Measurements from ENCODE around the gene AADACL2. TPM values are rescaled to one million over a fixed set of nuclear protein-coding genes. Genes with fewer than 3 reads are reported as not detected.

Gene AADACL2
- total and polyA plus RNA-seq, 9 of the 15 experiments (the other 6 are each of a cell fraction or from before 2014, with no cell fraction given) = not detected

DNA sequence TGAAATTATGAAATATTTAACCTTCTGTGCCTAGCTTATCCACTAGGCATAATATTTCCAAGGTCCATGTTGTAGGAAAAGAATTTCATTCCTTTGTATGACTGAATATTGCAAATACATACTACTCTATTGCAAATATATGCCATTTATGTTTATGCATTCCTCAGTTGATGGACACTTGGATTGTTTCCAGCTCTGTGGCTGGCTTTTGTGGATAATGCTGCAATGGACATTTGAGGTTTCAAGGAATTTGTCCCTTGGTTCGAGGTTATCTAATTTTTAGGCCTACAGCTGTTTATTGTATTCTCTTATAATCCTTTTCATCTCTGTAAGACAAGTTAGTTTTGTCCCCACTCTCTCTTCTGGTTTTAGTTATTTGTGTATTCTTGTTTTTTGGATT is 7.7 kb upstream of the AADACL2 start (continued):
- TF ChIP-seq ADNP (tag; IDR thresholded peaks at IDR 0.05) (peak; percentile 71), CHD1 (IDR thresholded peaks at IDR 0.05; ENCODE audit: low read length) (no peak), HMG20A (CRISPR knock-in tag; conservative IDR thresholded peaks at IDR 0.05) (no peak), ZBED1 (IDR thresholded peaks at IDR 0.05) (no peak), PHF20 (IDR thresholded peaks at IDR 0.05; ENCODE audit: partially characterized antibody) (no peak), BRD9 (IDR thresholded peaks at IDR 0.05; ENCODE audit: low read depth, partially characterized antibody) (peak; percentile 49), WHSC1 (IDR thresholded peaks at IDR 0.05; ENCODE audit: low read length) (no peak), ELF1 (tag; IDR thresholded peaks at IDR 0.05) (no peak), CEBPG (CRISPR knock-in tag; IDR thresholded peaks at IDR 0.05) (peak; percentile 16; the same call in 1 of the 2 replicates), CEBPG (tag; conservative IDR thresholded peaks at IDR 0.05 in 1 of 2, IDR thresholded peaks at IDR 0.05 in 1 of 2) (peak; percentile 31 to 53; a peak in 3 of 4 replicates)
- TF ChIP-seq, protein P1, sequence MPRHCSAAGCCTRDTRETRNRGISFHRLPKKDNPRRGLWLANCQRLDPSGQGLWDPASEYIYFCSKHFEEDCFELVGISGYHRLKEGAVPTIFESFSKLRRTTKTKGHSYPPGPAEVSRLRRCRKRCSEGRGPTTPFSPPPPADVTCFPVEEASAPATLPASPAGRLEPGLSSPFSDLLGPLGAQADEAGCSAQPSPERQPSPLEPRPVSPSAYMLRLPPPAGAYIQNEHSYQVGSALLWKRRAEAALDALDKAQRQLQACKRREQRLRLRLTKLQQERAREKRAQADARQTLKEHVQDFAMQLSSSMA (CRISPR knock-in tag; IDR thresholded peaks at IDR 0.05) = no peak
- TF ChIP-seq, protein P2, sequence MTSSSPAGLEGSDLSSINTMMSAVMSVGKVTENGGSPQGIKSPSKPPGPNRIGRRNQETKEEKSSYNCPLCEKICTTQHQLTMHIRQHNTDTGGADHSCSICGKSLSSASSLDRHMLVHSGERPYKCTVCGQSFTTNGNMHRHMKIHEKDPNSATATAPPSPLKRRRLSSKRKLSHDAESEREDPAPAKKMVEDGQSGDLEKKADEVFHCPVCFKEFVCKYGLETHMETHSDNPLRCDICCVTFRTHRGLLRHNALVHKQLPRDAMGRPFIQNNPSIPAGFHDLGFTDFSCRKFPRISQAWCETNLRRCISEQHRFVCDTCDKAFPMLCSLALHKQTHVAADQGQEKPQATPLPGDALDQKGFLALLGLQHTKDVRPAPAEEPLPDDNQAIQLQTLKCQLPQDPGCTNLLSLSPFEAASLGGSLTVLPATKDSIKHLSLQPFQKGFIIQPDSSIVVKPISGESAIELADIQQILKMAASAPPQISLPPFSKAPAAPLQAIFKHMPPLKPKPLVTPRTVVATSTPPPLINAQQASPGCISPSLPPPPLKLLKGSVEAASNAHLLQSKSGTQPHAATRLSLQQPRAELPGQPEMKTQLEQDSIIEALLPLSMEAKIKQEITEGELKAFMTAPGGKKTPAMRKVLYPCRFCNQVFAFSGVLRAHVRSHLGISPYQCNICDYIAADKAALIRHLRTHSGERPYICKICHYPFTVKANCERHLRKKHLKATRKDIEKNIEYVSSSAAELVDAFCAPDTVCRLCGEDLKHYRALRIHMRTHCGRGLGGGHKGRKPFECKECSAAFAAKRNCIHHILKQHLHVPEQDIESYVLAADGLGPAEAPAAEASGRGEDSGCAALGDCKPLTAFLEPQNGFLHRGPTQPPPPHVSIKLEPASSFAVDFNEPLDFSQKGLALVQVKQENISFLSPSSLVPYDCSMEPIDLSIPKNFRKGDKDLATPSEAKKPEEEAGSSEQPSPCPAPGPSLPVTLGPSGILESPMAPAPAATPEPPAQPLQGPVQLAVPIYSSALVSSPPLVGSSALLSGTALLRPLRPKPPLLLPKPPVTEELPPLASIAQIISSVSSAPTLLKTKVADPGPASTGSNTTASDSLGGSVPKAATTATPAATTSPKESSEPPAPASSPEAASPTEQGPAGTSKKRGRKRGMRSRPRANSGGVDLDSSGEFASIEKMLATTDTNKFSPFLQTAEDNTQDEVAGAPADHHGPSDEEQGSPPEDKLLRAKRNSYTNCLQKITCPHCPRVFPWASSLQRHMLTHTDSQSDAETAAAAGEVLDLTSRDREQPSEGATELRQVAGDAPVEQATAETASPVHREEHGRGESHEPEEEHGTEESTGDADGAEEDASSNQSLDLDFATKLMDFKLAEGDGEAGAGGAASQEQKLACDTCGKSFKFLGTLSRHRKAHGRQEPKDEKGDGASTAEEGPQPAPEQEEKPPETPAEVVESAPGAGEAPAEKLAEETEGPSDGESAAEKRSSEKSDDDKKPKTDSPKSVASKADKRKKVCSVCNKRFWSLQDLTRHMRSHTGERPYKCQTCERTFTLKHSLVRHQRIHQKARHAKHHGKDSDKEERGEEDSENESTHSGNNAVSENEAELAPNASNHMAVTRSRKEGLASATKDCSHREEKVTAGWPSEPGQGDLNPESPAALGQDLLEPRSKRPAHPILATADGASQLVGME (CRISPR knock-in tag; IDR thresholded peaks at IDR 0.05) = no peak
- TF ChIP-seq, protein P3, sequence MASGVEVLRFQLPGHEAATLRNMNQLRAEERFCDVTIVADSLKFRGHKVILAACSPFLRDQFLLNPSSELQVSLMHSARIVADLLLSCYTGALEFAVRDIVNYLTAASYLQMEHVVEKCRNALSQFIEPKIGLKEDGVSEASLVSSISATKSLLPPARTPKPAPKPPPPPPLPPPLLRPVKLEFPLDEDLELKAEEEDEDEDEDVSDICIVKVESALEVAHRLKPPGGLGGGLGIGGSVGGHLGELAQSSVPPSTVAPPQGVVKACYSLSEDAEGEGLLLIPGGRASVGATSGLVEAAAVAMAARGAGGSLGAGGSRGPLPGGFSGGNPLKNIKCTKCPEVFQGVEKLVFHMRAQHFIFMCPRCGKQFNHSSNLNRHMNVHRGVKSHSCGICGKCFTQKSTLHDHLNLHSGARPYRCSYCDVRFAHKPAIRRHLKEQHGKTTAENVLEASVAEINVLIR (CRISPR knock-in tag; IDR thresholded peaks at IDR 0.05) = no peak
- TF ChIP-seq, protein P4, sequence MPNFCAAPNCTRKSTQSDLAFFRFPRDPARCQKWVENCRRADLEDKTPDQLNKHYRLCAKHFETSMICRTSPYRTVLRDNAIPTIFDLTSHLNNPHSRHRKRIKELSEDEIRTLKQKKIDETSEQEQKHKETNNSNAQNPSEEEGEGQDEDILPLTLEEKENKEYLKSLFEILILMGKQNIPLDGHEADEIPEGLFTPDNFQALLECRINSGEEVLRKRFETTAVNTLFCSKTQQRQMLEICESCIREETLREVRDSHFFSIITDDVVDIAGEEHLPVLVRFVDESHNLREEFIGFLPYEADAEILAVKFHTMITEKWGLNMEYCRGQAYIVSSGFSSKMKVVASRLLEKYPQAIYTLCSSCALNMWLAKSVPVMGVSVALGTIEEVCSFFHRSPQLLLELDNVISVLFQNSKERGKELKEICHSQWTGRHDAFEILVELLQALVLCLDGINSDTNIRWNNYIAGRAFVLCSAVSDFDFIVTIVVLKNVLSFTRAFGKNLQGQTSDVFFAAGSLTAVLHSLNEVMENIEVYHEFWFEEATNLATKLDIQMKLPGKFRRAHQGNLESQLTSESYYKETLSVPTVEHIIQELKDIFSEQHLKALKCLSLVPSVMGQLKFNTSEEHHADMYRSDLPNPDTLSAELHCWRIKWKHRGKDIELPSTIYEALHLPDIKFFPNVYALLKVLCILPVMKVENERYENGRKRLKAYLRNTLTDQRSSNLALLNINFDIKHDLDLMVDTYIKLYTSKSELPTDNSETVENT (CRISPR knock-in tag; IDR thresholded peaks at IDR 0.05) = no peak
- TF ChIP-seq, protein P5, sequence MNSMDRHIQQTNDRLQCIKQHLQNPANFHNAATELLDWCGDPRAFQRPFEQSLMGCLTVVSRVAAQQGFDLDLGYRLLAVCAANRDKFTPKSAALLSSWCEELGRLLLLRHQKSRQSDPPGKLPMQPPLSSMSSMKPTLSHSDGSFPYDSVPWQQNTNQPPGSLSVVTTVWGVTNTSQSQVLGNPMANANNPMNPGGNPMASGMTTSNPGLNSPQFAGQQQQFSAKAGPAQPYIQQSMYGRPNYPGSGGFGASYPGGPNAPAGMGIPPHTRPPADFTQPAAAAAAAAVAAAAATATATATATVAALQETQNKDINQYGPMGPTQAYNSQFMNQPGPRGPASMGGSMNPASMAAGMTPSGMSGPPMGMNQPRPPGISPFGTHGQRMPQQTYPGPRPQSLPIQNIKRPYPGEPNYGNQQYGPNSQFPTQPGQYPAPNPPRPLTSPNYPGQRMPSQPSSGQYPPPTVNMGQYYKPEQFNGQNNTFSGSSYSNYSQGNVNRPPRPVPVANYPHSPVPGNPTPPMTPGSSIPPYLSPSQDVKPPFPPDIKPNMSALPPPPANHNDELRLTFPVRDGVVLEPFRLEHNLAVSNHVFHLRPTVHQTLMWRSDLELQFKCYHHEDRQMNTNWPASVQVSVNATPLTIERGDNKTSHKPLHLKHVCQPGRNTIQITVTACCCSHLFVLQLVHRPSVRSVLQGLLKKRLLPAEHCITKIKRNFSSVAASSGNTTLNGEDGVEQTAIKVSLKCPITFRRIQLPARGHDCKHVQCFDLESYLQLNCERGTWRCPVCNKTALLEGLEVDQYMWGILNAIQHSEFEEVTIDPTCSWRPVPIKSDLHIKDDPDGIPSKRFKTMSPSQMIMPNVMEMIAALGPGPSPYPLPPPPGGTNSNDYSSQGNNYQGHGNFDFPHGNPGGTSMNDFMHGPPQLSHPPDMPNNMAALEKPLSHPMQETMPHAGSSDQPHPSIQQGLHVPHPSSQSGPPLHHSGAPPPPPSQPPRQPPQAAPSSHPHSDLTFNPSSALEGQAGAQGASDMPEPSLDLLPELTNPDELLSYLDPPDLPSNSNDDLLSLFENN (IDR thresholded peaks at IDR 0.05; ENCODE audit: low read depth in 2 of 2, low read length in 2 of 2) = peak in 1 of 2 experiments; percentile 86; a peak in 1 of 4 replicates
